GM12892 (cell line): ENCODE measurements around the gene COPB1.

ENCODE experiments used
- POLR2A ChIP-seq: IDR thresholded peaks from 2 replicates; pipeline ENCODE4 v1.6.1; 2011; ENCODE audit warnings: low read depth, low read length, control low read depth
- POLR2AphosphoS5 ChIP-seq: IDR thresholded peaks from 2 replicates; pipeline ENCODE4 v1.6.1; 2011; ENCODE audit warnings: low read depth, low read length, control low read depth
- TAF1 ChIP-seq: IDR thresholded peaks from 2 replicates; pipeline ENCODE4 v1.6.1; 2011; ENCODE audit warnings: low read depth, mild to moderate bottlenecking, control low read depth, low read length, borderline replicate concordance

DNA sequence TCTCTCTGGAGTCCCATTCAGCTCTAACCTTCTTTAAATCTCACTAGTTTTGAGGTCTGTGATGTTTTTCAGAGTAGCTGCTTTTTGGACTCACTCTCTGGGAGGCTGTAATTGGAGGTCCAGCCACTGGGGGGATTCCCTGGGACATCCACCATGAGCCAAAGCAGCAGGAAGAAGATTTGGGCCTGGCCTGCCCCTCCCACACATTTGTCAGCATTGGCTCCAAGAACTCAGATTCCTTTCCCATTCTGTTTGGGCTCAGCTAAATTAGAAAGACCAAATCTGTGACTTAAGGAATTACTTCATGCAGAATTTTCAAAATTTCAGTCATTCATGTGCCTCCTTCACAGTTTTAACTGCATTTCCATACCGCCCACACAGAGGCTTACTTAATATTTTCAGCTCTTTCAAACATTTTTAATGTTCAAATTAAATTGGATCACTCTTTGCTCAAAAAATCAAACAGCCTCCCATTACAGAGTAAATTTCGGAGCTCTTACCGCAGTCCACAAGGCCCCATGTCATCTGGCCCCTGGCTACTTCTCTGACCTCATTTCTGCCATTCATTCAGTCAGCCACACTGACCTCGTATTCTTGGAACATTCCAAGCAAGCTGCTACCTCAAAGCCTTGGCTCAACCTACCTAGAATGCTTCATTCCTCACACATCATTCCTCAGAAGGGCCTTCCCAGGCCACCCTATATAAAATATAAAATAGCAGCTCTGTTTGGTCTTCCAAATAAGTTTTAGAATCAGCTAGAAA, 86.1 kb downstream of the COPB1 start:
- no peak for TF ChIP-seq POLR2A
- no peak for TF ChIP-seq POLR2AphosphoS5
- TF ChIP-seq TAF1: no peak
